Caco-2 (cell line): Measurements from ENCODE around the gene SLC30A9. TPM values are rescaled to one million over a fixed set of nuclear protein-coding genes. Genes with fewer than 3 reads are reported as not detected.

Experiments
- Bru-seq: library from RNA; stranded (reverse); fragments of 400-500 nt; gene quantifications from one replicate; lab custom pipeline; 2021; lab: Mats Ljungman, UMichigan
- BruChase-seq, 2 experiments: library from RNA; stranded (reverse); fragments of 400-500 nt; gene quantifications; one replicate each; lab custom pipeline; 2021; lab: Mats Ljungman, UMichigan
- BruUV-seq: library from RNA; stranded (reverse); fragments of 400-500 nt; replicated peaks from 2 replicates; lab custom pipeline; 2021; lab: Mats Ljungman, UMichigan
- CTCF ChIA-PET: fragments of 300-600 bp; sonication (Branson Sonifier 250); formaldehyde crosslinking; loops from one replicate; lab custom pipeline; 2022; ENCODE audit warnings: antibody characterized with exemption; lab: Charles Lee
- POLR2A ChIA-PET: fragments of 300-600 bp; sonication (Branson Sonifier 250); formaldehyde crosslinking; loops from one replicate; lab custom pipeline; 2022; ENCODE audit warnings: antibody characterized with exemption; lab: Charles Lee
- DNase-seq, 2 experiments: peaks; one replicate each; pipeline versions ENCODE4 v3.0.0 to v3.0.0-alpha.2; 2020 to 2022
- H3K27me3 ChIP-seq: replicated peaks from 2 replicates; pipeline ENCODE4 v1.6.0; 2011; ENCODE audit warnings: low read length; ENCODE audit not compliant: control insufficient read depth, insufficient read depth
- H3K36me3 ChIP-seq: 2 replicates; pipeline ENCODE4 v1.5.1; 2011; ENCODE audit warnings: low read length; ENCODE audit not compliant: control insufficient read depth, insufficient read depth
- H3K4me1 ChIP-seq: fragments of 250-450 bp; sonication (Bioruptor Pico); 2 replicates; pipeline ENCODE4 v1.5.1; 2020; ENCODE audit warnings: mild to moderate bottlenecking
- H3K4me3 ChIP-seq: 2 replicates; pipeline ENCODE4 v1.5.1; 2011; ENCODE audit warnings: low read depth, mild to moderate bottlenecking, control low read depth, low read length
- H3K9me3 ChIP-seq: fragments of 250-450 bp; sonication (Bioruptor Pico); 2 replicates; pipeline ENCODE4 v1.5.1; 2020; ENCODE audit warnings: mild to moderate bottlenecking, moderate library complexity
- H3K27ac Mint-ChIP-seq: one replicate; pipeline ENCODE4 v1.8.0; 2022; ENCODE audit warnings: mixed read lengths; ENCODE audit not compliant: unreplicated experiment
- H3K27me3 Mint-ChIP-seq: one replicate; pipeline ENCODE4 v1.8.0; 2022; ENCODE audit warnings: mixed read lengths; ENCODE audit not compliant: insufficient read depth, unreplicated experiment
- H3K36me3 Mint-ChIP-seq: one replicate; pipeline ENCODE4 v1.8.0; 2022; ENCODE audit warnings: mild to moderate bottlenecking, mixed read lengths; ENCODE audit not compliant: insufficient read depth, unreplicated experiment
- H3K4me1 Mint-ChIP-seq: one replicate; pipeline ENCODE4 v1.8.0; 2022; ENCODE audit warnings: low read depth, mixed read lengths; ENCODE audit not compliant: unreplicated experiment
- H3K4me3 Mint-ChIP-seq: one replicate; pipeline ENCODE4 v1.8.0; 2022; ENCODE audit warnings: mild to moderate bottlenecking, moderate library complexity, mixed read lengths; ENCODE audit not compliant: unreplicated experiment
- H3K9me3 Mint-ChIP-seq: one replicate; pipeline ENCODE4 v1.8.0; 2022; ENCODE audit warnings: mixed read lengths; ENCODE audit not compliant: unreplicated experiment
- intact Hi-C: fragments of 100-400 bp; cut with micrococcal nuclease; formaldehyde crosslinking; loops from one replicate; pipeline ENCODE4 v1.10.0; 2022; ENCODE audit not compliant: unreplicated experiment
- long read RNA-seq: library from polyadenylated mRNA; stranded (forward); transcript quantifications from one replicate; pipeline ENCODE4 v2.0.0, GENCODE V29; 2022
- total RNA-seq: library from RNA; stranded (reverse); gene quantifications from 2 replicates; pipeline ENCODE4 v1.2.3, GENCODE V29; 2022
- TF ChIP-seq, protein P1 (sequence below), 2 experiments: fragments of 200-600 bp in 1 of 2; IDR thresholded peaks; 1 replicate in 1 of 2; 2 replicates in 1 of 2; pipeline versions ENCODE4 v1.5.1 to v1.8.0; 2011 to 2022; ENCODE audit warnings: antibody characterized with exemption in 1 of 2, control low read depth in 1 of 2, inconsistent platforms in 1 of 2, low read depth in 1 of 2, low read length in 1 of 2, mild to moderate bottlenecking in 1 of 2, moderate library complexity in 1 of 2; ENCODE audit not compliant: insufficient read depth in 1 of 2, severe bottlenecking in 1 of 2, unreplicated experiment in 1 of 2

Gene SLC30A9
- 54.7 and 57.1 TPM in 2 replicates for total RNA-seq
- percentile 83 among the genes with signal in this experiment for Bru-seq, nascent RNA
- percentile 80 among the genes with signal in this experiment for BruChase-seq, experiment 1, labeled RNA remaining after a 2-hour chase
- percentile 79 among the genes with signal in this experiment for BruChase-seq, experiment 2, labeled RNA remaining after a 6-hour chase
- long read RNA-seq, full-length matches to known transcripts = 62 of 122 reads
- long read RNA-seq, partial matches to known transcripts = 39 of 122 reads
- long read RNA-seq, other reads (novel, unspliced or antisense) = 21 of 122 reads

DNA sequence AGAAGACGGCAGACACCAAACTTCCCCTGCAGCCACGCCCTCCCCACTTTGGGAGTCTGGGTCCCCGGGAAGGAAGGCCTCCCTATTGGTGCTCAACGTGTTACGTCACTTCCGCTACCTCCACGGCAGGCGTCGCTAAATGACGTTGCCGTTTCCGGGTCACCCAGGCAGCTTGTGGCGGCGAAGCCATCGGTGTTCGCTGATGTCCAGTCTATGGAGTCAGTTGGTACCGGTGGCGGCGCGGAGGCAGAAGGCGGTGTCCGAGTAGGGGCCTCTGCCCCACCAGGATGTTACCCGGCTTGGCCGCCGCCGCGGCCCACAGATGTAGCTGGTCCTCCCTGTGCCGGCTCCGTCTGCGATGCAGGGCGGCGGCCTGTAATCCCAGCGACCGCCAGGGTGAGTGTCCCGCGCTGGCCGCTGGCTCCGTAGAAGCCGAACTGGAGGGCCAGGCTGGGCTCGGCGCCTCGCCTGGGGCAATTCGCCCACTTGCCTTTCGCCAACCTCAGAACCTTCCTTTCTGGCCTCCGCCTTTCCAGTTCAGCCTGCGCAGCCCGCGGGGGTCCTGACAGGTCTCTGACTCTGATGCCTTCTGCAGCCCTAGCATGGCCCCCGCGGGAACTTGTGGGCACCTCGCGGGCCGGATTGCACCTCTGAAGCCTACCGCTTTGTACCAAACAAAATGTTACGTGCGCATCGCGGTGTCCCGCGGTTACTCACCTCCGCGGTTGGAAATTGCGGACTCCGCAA is at the start of gene SLC30A9:
TSS of gene SLC30A9 (plus strand) at position 166 of the 747 bp plus-strand sequence. CDS start at position 288, 122 bp downstream.
- H3K36me3 Mint-ChIP-seq = peaks cover 13% of the 10 kb centered on the region
- intact Hi-C loops = no loop called here
- TF ChIP-seq, protein P1, sequence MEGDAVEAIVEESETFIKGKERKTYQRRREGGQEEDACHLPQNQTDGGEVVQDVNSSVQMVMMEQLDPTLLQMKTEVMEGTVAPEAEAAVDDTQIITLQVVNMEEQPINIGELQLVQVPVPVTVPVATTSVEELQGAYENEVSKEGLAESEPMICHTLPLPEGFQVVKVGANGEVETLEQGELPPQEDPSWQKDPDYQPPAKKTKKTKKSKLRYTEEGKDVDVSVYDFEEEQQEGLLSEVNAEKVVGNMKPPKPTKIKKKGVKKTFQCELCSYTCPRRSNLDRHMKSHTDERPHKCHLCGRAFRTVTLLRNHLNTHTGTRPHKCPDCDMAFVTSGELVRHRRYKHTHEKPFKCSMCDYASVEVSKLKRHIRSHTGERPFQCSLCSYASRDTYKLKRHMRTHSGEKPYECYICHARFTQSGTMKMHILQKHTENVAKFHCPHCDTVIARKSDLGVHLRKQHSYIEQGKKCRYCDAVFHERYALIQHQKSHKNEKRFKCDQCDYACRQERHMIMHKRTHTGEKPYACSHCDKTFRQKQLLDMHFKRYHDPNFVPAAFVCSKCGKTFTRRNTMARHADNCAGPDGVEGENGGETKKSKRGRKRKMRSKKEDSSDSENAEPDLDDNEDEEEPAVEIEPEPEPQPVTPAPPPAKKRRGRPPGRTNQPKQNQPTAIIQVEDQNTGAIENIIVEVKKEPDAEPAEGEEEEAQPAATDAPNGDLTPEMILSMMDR (IDR thresholded peaks at IDR 0.05; ENCODE audit: insufficient read depth in 1 of 2, low read depth in 1 of 2, low read length in 1 of 2, severe bottlenecking in 1 of 2, unreplicated experiment in 1 of 2) = peak; percentile 22 to 32
- Histone ChIP-seq H3K36me3 (no peaks in the 10 kb centered on the region; the same call in 1 of the 2 replicates), H3K4me1 (0 out of 2 replicates have a peak, but pooled peaks cover 5% of the 10 kb centered on the region), H3K27me3 (no peaks in the 10 kb centered on the region), H3K9me3 (no peaks in the 10 kb centered on the region), H3K4me3 (peak within 1 kb of the TSS; percentile 60)
- H3K27ac Mint-ChIP-seq = peak within 1 kb of the TSS; percentile 94
- peak; percentile 92 to 93 for DNase-seq
- peak within 1 kb of the TSS; percentile 97 for H3K4me3 Mint-ChIP-seq
- ChIA-PET CTCF (no interaction called here), POLR2A (interaction anchor here (0.6 kb wide), 1 partner anchor 744 kb away, joined by 4 read pairs; no protein-coding TSS in a partner anchor)
- no TSS peak for BruUV-seq
- no peaks in the 10 kb centered on the region for H3K27me3 Mint-ChIP-seq
- H3K9me3 Mint-ChIP-seq = no peaks in the 10 kb centered on the region
- no peaks in the 10 kb centered on the region for H3K4me1 Mint-ChIP-seq

DNA sequence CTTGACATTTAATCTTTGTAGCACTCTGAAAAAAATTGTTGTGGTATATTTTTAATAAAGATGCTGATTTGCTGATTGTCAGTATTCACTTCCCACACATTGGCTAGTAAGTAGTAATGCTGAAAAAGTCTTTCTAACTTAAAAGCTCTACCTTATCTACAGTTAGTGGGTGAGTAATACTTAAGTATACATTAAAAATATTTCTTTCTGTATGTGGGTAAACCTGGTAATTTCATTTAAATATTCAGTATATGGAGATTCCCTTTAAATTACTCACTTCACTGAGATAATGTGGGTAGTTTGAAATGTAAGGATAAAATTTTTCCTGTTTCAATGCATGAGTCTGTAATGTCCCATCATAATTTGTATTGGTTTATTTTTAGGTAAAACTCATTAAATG is 49.5 kb upstream of the SLC30A9 start:
- ChIA-PET CTCF (no interaction called here), POLR2A (no interaction called here)
- TF ChIP-seq, protein P1 (IDR thresholded peaks at IDR 0.05; ENCODE audit: insufficient read depth in 1 of 2, low read depth in 1 of 2, low read length in 1 of 2, severe bottlenecking in 1 of 2, unreplicated experiment in 1 of 2) = no peak
- intact Hi-C loops = no loop called here
- Mint-ChIP-seq H3K27ac (no peak overlapping the region), H3K36me3 (peaks cover 58% of the 10 kb centered on the region), H3K4me1 (peaks cover 7% of the 10 kb centered on the region), H3K9me3 (no peaks in the 10 kb centered on the region), H3K4me3 (no peak overlapping the region), H3K27me3 (no peaks in the 10 kb centered on the region)
- Histone ChIP-seq H3K27me3 (no peaks in the 10 kb centered on the region), H3K4me3 (no peak overlapping the region), H3K9me3 (no peaks in the 10 kb centered on the region), H3K4me1 (no peaks in the 10 kb centered on the region), H3K36me3 (no peaks in the 10 kb centered on the region)
- BruUV-seq = no TSS peak
- no peak for DNase-seq

DNA sequence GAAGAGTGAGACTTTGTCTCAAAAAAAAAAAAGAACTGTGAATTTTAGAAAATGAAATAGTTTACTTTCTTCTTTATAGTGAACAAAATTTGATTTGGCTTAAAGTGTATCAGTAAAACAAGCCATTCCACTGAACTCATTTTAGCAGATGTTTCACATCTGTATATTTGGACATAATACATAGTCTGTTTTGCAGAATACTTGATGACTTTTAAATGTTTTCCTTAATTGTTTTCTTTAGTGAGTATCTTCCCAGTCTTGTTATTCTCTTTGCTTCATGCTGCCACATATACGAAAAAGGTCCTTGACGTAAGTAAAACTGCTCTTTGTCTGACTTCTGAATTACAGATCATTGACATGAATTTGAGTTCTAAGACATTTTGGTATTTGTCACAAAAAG is 46.8 kb upstream of the SLC30A9 start:
- Histone ChIP-seq H3K4me1 (no peaks in the 10 kb centered on the region), H3K4me3 (no peak overlapping the region), H3K9me3 (no peaks in the 10 kb centered on the region), H3K36me3 (no peaks in the 10 kb centered on the region), H3K27me3 (no peaks in the 10 kb centered on the region)
- no peaks in the 10 kb centered on the region for H3K9me3 Mint-ChIP-seq
- no peak overlapping the region for H3K27ac Mint-ChIP-seq
- ChIA-PET POLR2A (no interaction called here), CTCF (no interaction called here)
- no TSS peak for BruUV-seq
- H3K27me3 Mint-ChIP-seq = no peaks in the 10 kb centered on the region
- H3K36me3 Mint-ChIP-seq = peaks cover 60% of the 10 kb centered on the region
- TF ChIP-seq, protein P1 (IDR thresholded peaks at IDR 0.05; ENCODE audit: insufficient read depth in 1 of 2, low read depth in 1 of 2, low read length in 1 of 2, severe bottlenecking in 1 of 2, unreplicated experiment in 1 of 2) = no peak
- H3K4me1 Mint-ChIP-seq = no peaks in the 10 kb centered on the region
- DNase-seq = no peak
- H3K4me3 Mint-ChIP-seq = no peak overlapping the region
- intact Hi-C loops = no loop called here
